Kidney epithelial cell (primary cell): ENCODE results near the gene TBC1D10A. TPM values are rescaled to one million over a fixed set of nuclear protein-coding genes. Genes with fewer than 3 reads are reported as not detected.

Source experiments
- DNase-seq: peaks from one replicate; pipeline ENCODE4 v3.0.0-alpha.2; 2010; ENCODE audit warnings: low read depth
- H3K27me3 ChIP-seq: 2 replicates; pipeline ENCODE4 v1.6.0; 2011; ENCODE audit warnings: low read length; ENCODE audit not compliant: control insufficient read depth, insufficient read depth
- H3K36me3 ChIP-seq: 2 replicates; pipeline ENCODE4 v1.5.1; 2011; ENCODE audit warnings: low read length; ENCODE audit not compliant: control insufficient read depth, insufficient read depth
- H3K4me3 ChIP-seq: 2 replicates; pipeline ENCODE4 v1.5.1; 2011; ENCODE audit warnings: low read depth, mild to moderate bottlenecking, control low read depth, low read length
- CTCF ChIP-seq: IDR thresholded peaks from 2 replicates; pipeline ENCODE4 v1.5.1; 2011; ENCODE audit warnings: mild to moderate bottlenecking, moderate library complexity, low read length, control low read depth, inconsistent platforms; ENCODE audit not compliant: insufficient read depth, poor library complexity, severe bottlenecking
- total RNA-seq: library from RNA; depleted of rRNA; stranded (reverse); fragments of >200 nt; gene quantifications from 2 replicates; pipeline ENCODE4 v1.2.3, GENCODE V29; 2015

TBC1D10A gene
- total RNA-seq, 1 donor from 2014 or later = 23.9 TPM

GRCh38 chr22:30245181-30245984 lies 81.4 kb downstream of the TBC1D10A start:
- Histone ChIP-seq H3K4me3 (peak overlapping the region; percentile 41), H3K36me3 (peaks cover 8% of the 10 kb centered on the region), H3K27me3 (no peaks in the 10 kb centered on the region)
- TF ChIP-seq CTCF = no peak
- no peak for DNase-seq

GRCh38 chr22:30244641-30245040 lies 82.1 kb downstream of the TBC1D10A start:
- no peaks in the 10 kb centered on the region for H3K27me3 ChIP-seq
- peaks cover 8% of the 10 kb centered on the region for H3K36me3 ChIP-seq
- no peak for DNase-seq
- TF ChIP-seq CTCF = no peak
- peak overlapping the region; percentile 41 for H3K4me3 ChIP-seq

GRCh38 chr22:30244066-30244465 lies 82.7 kb downstream of the TBC1D10A start:
- H3K36me3 ChIP-seq = peaks cover 8% of the 10 kb centered on the region
- DNase-seq = no peak
- no peaks in the 10 kb centered on the region for H3K27me3 ChIP-seq
- no peak for TF ChIP-seq CTCF
- H3K4me3 ChIP-seq = no peak overlapping the region

- peaks cover 8% of the 10 kb centered on the region for H3K36me3 ChIP-seq
- H3K27me3 ChIP-seq = no peaks in the 10 kb centered on the region
- TF ChIP-seq CTCF = no peak
- no peak for DNase-seq
- no peak overlapping the region for H3K4me3 ChIP-seq
Observed at GRCh38 chr22:30243661-30244060, 83.1 kb downstream of the TBC1D10A start.

Other genes starting within 250 kb of the TBC1D10A start
- gene HORMAD2, start 246.5 kb downstream of the TBC1D10A start, total RNA-seq = not detected in 2 replicates
- 108 and 112 TPM in 2 replicates for gene LIF, start 80.2 kb downstream of the TBC1D10A start, total RNA-seq
- not detected in 2 replicates for gene OSM, start 60.1 kb downstream of the TBC1D10A start, total RNA-seq
- 10.5 and 18.7 TPM in 2 replicates for gene CASTOR1, start 37.4 kb downstream of the TBC1D10A start, total RNA-seq
- gene SF3A1, start 30.0 kb upstream of the TBC1D10A start, total RNA-seq = 50.2 and 54.8 TPM in 2 replicates
- gene CCDC157, start 30.1 kb upstream of the TBC1D10A start, total RNA-seq = 13.1 and 14.6 TPM in 2 replicates
- gene RNF215, start 60.5 kb upstream of the TBC1D10A start, total RNA-seq = 26.9 and 34.2 TPM in 2 replicates
- gene SEC14L2, start 70.1 kb upstream of the TBC1D10A start, total RNA-seq = 31.7 and 36.0 TPM in 2 replicates
- gene MTFP1, start 98.8 kb upstream of the TBC1D10A start, total RNA-seq = 36.4 and 43.4 TPM in 2 replicates
- gene SEC14L3, start 145.1 kb upstream of the TBC1D10A start, total RNA-seq = not detected in 2 replicates
- gene SEC14L4, start 178.8 kb upstream of the TBC1D10A start, total RNA-seq = 0.08 TPM in 1 of 2 replicates, not detected in the other
- gene SEC14L6, start 219.8 kb upstream of the TBC1D10A start, total RNA-seq = 3.7 and 5.8 TPM in 2 replicates
- 2.5 and 4.0 TPM in 2 replicates for gene GAL3ST1, start 247.7 kb upstream of the TBC1D10A start, total RNA-seq